HG02870 (cell line): ENCODE data around the gene ID1.
"Not testable (repeated sequence)": the region's sequence is repeated elsewhere in the genome, so short reads cannot be mapped to it uniquely, and the experiment has no call there.

Experiments used
- ATAC-seq: cut with Tn5 transposase; IDR thresholded peaks from one replicate; pipeline ENCODE4 v1.9.1; 2021; ENCODE audit warnings: mild to moderate bottlenecking, moderate library complexity; ENCODE audit not compliant: unreplicated experiment

The ID1 gene

GRCh38 chr20:31597481-31597855, 7.6 kb upstream of the ID1 start:
- ATAC-seq = no peak

- no peak for ATAC-seq
These were observed 2.7 kb upstream of the ID1 start for GRCh38 chr20:31602431-31602778.

- ATAC-seq = peak; percentile 75
These were observed 2.2 kb upstream of the ID1 start for GRCh38 chr20:31602779-31603441.

GRCh38 chr20:31603822-31604566, 1.1 kb upstream of the ID1 start:
- peak; percentile 35 for ATAC-seq

GRCh38 chr20:31604567-31605030, 490 bp upstream of the ID1 start:
- ATAC-seq = no peak

GRCh38 chr20:31605902-31606803, 1.1 kb downstream of the ID1 start:
- ATAC-seq = no peak

- no peak for ATAC-seq
These were observed 1.9 kb downstream of the ID1 start for GRCh38 chr20:31606804-31607639.

GRCh38 chr20:31607640-31608250, 2.7 kb downstream of the ID1 start:
- ATAC-seq = no peak

GRCh38 chr20:31608251-31608945, 3.3 kb downstream of the ID1 start:
- ATAC-seq = no peak

GRCh38 chr20:31612271-31612640, 7.2 kb downstream of the ID1 start:
- ATAC-seq = not testable (repeated sequence)

- no peak for ATAC-seq
These were observed 10.3 kb downstream of the ID1 start for GRCh38 chr20:31615416-31615815.

- no peak for ATAC-seq
These were observed 12.5 kb downstream of the ID1 start for GRCh38 chr20:31617432-31618104.

- no peak for ATAC-seq
These were observed 15.2 kb downstream of the ID1 start for GRCh38 chr20:31620246-31620645.

GRCh38 chr20:31623123-31623505, 18.0 kb downstream of the ID1 start:
- not testable (repeated sequence) for ATAC-seq

- not testable (repeated sequence) for ATAC-seq
These were observed 21.4 kb downstream of the ID1 start for GRCh38 chr20:31626534-31626933.

- ATAC-seq = not testable (repeated sequence)
These were observed 23.0 kb downstream of the ID1 start for GRCh38 chr20:31628057-31628456.

GRCh38 chr20:31630187-31630790, 25.2 kb downstream of the ID1 start:
- no peak for ATAC-seq

GRCh38 chr20:31632548-31633338, 27.7 kb downstream of the ID1 start:
- no peak for ATAC-seq
